GM12878 (cell line): ENCODE results near the gene VPS25. TPM values are rescaled to one million over a fixed set of nuclear protein-coding genes. Genes with fewer than 3 reads are reported as not detected.

Experiments used
- ATAC-seq: fragments of 200-7000 bp; cut with Tn5 transposase; 3 replicates; pipeline ENCODE4 v1.9.1; 2020; ENCODE audit warnings: mild to moderate bottlenecking, moderate library complexity
- BruUV-seq: library from RNA; stranded (reverse); fragments of 400-500 nt; replicated peaks from 2 replicates; lab custom pipeline; 2021; lab: Mats Ljungman, UMichigan
- CTCF ChIA-PET: fragments of 300-600 bp; sonication (Branson Sonifier 250); formaldehyde crosslinking; extraction: SDS; loops from one replicate; lab custom pipeline; 2021; ENCODE audit warnings: inconsistent platforms; lab: Yijun Ruan, JAX
- POLR2A ChIA-PET: fragments of 350-600 bp; formaldehyde crosslinking; extraction: SDS; loops from one replicate; lab custom pipeline; 2021; ENCODE audit warnings: inconsistent platforms; lab: Charles Lee
- RAD21 ChIA-PET: fragments of 300-600 bp; sonication (Branson Sonifier 250); formaldehyde crosslinking; loops from one replicate; lab custom pipeline; 2023; ENCODE audit warnings: antibody characterized with exemption; ENCODE audit not compliant: unreplicated experiment; lab: Charles Lee
- SMC1A ChIA-PET: fragments of 300-600 bp; sonication (Branson Sonifier 250); formaldehyde crosslinking; loops from one replicate; lab custom pipeline; 2023; ENCODE audit not compliant: unreplicated experiment, uncharacterized antibody; lab: Charles Lee
- DNase-seq: peaks from one replicate; pipeline ENCODE4 v3.0.0-alpha.2; 2011; ENCODE audit warnings: low read depth, low spot score
- FAIRE-seq: peaks from 3 replicates; lab custom pipeline; 2011; peaks lifted over from hg19 to GRCh38; lab: Jason Lieb, UNC
- H2AFZ ChIP-seq: 2 replicates; pipeline ENCODE4 v1.6.0; 2011; ENCODE audit warnings: low read depth, low read length, control low read depth; ENCODE audit not compliant: control insufficient read depth
- H3K27ac ChIP-seq: 2 replicates; pipeline ENCODE4 v1.5.1; 2011; ENCODE audit warnings: control low read depth; ENCODE audit not compliant: control insufficient read depth, insufficient read depth
- H3K27me3 ChIP-seq, 2 experiments: replicated peaks in 1 of 2; 2 replicates each; pipeline versions ENCODE4 v1.6.0 to v1.6.1; 2011; ENCODE audit warnings: low read length in 1 of 2; ENCODE audit not compliant: control insufficient read depth in 2 of 2, insufficient read depth in 2 of 2
- H3K36me3 ChIP-seq, 2 experiments: 2 replicates each; pipeline ENCODE4 v1.5.1; 2011; ENCODE audit warnings: low read length in 1 of 2; ENCODE audit not compliant: control insufficient read depth in 2 of 2, insufficient read depth in 2 of 2
- H3K4me1 ChIP-seq: 2 replicates; pipeline ENCODE4 v1.6.1; 2011; ENCODE audit warnings: mild to moderate bottlenecking, low read length, moderate library complexity, mixed read lengths; ENCODE audit not compliant: control insufficient read depth, insufficient read depth
- H3K4me2 ChIP-seq: 2 replicates; pipeline ENCODE4 v1.6.0; 2011; ENCODE audit warnings: control low read depth; ENCODE audit not compliant: control insufficient read depth, insufficient read depth
- H3K4me3 ChIP-seq: fragments of 200-600 bp; sonication (generic); 2 replicates; pipeline ENCODE4 v1.5.1; 2016
- H3K79me2 ChIP-seq: 2 replicates; pipeline ENCODE4 v1.6.0; 2011; ENCODE audit warnings: low read length; ENCODE audit not compliant: control insufficient read depth, insufficient read depth
- H3K9ac ChIP-seq: 2 replicates; pipeline ENCODE4 v1.8.0; 2011; ENCODE audit warnings: low read length, control low read depth, mixed read lengths; ENCODE audit not compliant: control insufficient read depth, insufficient read depth
- H3K9me3 ChIP-seq: replicated peaks from 3 replicates; pipeline ENCODE4 v1.5.1; 2011; ENCODE audit warnings: mild to moderate bottlenecking, low read length; ENCODE audit not compliant: control insufficient read depth, insufficient read depth
- H4K20me1 ChIP-seq: 2 replicates; pipeline ENCODE4 v1.6.0; 2011; ENCODE audit not compliant: control insufficient read depth, insufficient read depth
- ASH2L ChIP-seq: fragments of 300-600, 200-600 bp; sonication (generic); IDR thresholded peaks from 2 replicates; pipeline ENCODE4 v1.6.1; 2017; ENCODE audit warnings: low read depth, mild to moderate bottlenecking, borderline replicate concordance
- ATF3 ChIP-seq: IDR thresholded peaks from 2 replicates; pipeline ENCODE4 v1.6.1; 2011; ENCODE audit warnings: low read depth, mild to moderate bottlenecking, low read length, moderate library complexity, borderline replicate concordance; ENCODE audit errors: extremely low read depth
- BMI1 ChIP-seq: fragments of 450-650 bp; IDR thresholded peaks from 2 replicates; pipeline ENCODE4 v1.6.1; 2016; ENCODE audit warnings: mild to moderate bottlenecking, moderate library complexity, borderline replicate concordance
- CBX3 ChIP-seq: fragments of 200-600 bp; sonication (generic); IDR thresholded peaks from 2 replicates; pipeline ENCODE4 v1.6.1; 2016; ENCODE audit warnings: low read depth, borderline replicate concordance
- CBX5 ChIP-seq: sonication (generic); IDR thresholded peaks from 2 replicates; pipeline ENCODE4 v1.6.1; 2016; ENCODE audit warnings: low read depth, moderate library complexity, mild to moderate bottlenecking, inconsistent platforms
- CHD2 ChIP-seq: IDR thresholded peaks from 2 replicates; pipeline ENCODE4 v1.6.1; 2011; ENCODE audit warnings: low read depth, low read length, improper control_type of control experiment, borderline replicate concordance
- CUX1 ChIP-seq: IDR thresholded peaks from 2 replicates; pipeline ENCODE4 v1.6.1; 2012; ENCODE audit warnings: improper control_type of control experiment, low read depth, low read length; ENCODE audit not compliant: insufficient replicate concordance
- IKZF1 ChIP-seq: fragments of 450-650 bp; conservative IDR thresholded peaks from 2 replicates; pipeline ENCODE4 v1.6.1; 2017; ENCODE audit warnings: antibody characterized with exemption, mild to moderate bottlenecking
- IRF4 ChIP-seq: IDR thresholded peaks from 2 replicates; pipeline ENCODE4 v1.6.1; 2011; ENCODE audit warnings: low read depth, low read length
- MYC ChIP-seq: IDR thresholded peaks from 2 replicates; pipeline ENCODE4 v1.6.1; 2011; ENCODE audit warnings: mild to moderate bottlenecking, low read length, moderate library complexity, inconsistent platforms; ENCODE audit not compliant: insufficient read depth, insufficient replicate concordance, insufficient read length, severe bottlenecking
- PKNOX1 ChIP-seq: fragments of 450-650 bp; IDR thresholded peaks from 2 replicates; pipeline ENCODE4 v1.6.1; 2016; ENCODE audit warnings: mild to moderate bottlenecking
- POLR2AphosphoS2 ChIP-seq: IDR thresholded peaks from 2 replicates; pipeline ENCODE4 v1.6.1; 2011; ENCODE audit warnings: low read depth, mild to moderate bottlenecking, low read length, improper control_type of control experiment, moderate library complexity
- RCOR1 ChIP-seq: conservative IDR thresholded peaks from 2 replicates; pipeline ENCODE4 v1.6.1; 2012; ENCODE audit warnings: low read depth, low read length, improper control_type of control experiment
- WRNIP1 ChIP-seq: IDR thresholded peaks from 2 replicates; pipeline ENCODE4 v1.6.1; 2011; ENCODE audit warnings: low read depth, low read length, improper control_type of control experiment, borderline replicate concordance
- ZNF274 ChIP-seq: IDR thresholded peaks from one replicate; pipeline ENCODE4 v1.8.0; 2011; ENCODE audit not compliant: insufficient read length, insufficient read depth
- WGBS: methylation state at CpG from one replicate; pipeline ENCODE4 v1.1.6; 2016; ENCODE audit warnings: low lambda C conversion rate; ENCODE audit not compliant: insufficient replicate concordance, insufficient coverage; ENCODE audit errors: missing lambda C conversion rate; 5-methylcytosine and 5-hydroxymethylcytosine counted together
- in situ Hi-C: fragments of 300-500 bp; cut with MboI; formaldehyde crosslinking; loops from 9 replicates; pipeline ENCODE4 v1.14.3; 2018; ENCODE audit warnings: mixed read lengths
- intact Hi-C: fragments of 100-400 bp; cut with micrococcal nuclease; formaldehyde crosslinking; loops from one replicate; pipeline ENCODE4 v1.14.2; 2022; ENCODE audit not compliant: unreplicated experiment
- polyA plus RNA-seq, 11 experiments: library from polyadenylated mRNA; depleted of rRNA in 4 of 11; unstranded in 6 of 11; stranded (reverse) in 5 of 11; fragments of >200 nt; fragmentation: Nextera tagmentation in 4 of 11; fragmentation: Illumina TruSeq in 1 of 11; extraction: Ambion mirVana in 4 of 11; extraction: Trizol in 1 of 11; gene quantifications; 1 replicate in 1 of 11; 2 replicates in 10 of 11; pipeline versions ENCODE4 v1.2.1 to v1.2.3, GENCODE V29; 2011 to 2016; ENCODE audit warnings: inconsistent platforms in 2 of 11, missing spikeins in 2 of 11, low read depth in 1 of 11
- total RNA-seq, 4 experiments: library from RNA; depleted of rRNA in 3 of 4; stranded (reverse); fragments of >200 nt in 3 of 4; fragmentation: Illumina TruSeq in 1 of 4; extraction: Trizol in 1 of 4; gene quantifications; 2 replicates each; pipeline versions ENCODE4 v1.2.1 to v1.2.3, GENCODE V29; 2013 to 2021

VPS25 gene
- total and polyA plus RNA-seq, 10 of the 15 experiments (the other 5 are each of a cell fraction or from before 2014, with no cell fraction given), result 92.7 to 185 (median 136) TPM

GRCh38 chr17:42773290-42774035 lies at the start of gene VPS25 (continued):
- peak; percentile 95; the same call in 1 of the 2 replicates for TF ChIP-seq WRNIP1
- TF ChIP-seq IKZF1, result peak; percentile 80
- TF ChIP-seq CBX5, result 0 out of 2 replicates have a peak, but pooled peaks have one; percentile 74
- TF ChIP-seq, all 136 proteins: peak for 65

GRCh38 chr17:42723636-42724035 lies 49.6 kb upstream of the VPS25 start:
- intact Hi-C loops (no loop called here), in situ Hi-C loops (loop anchor here (10.0 kb wide), 1 partner anchor 211 kb away; no protein-coding TSS in a partner anchor)
- Histone ChIP-seq H2AFZ (no peak overlapping the region), H3K4me1 (no peaks in the 10 kb centered on the region), H3K27ac (no peak overlapping the region), H3K9ac (no peak overlapping the region), H3K36me3 (peaks cover 3 to 11% of the 10 kb centered on the region in 2 experiments), H3K79me2 (no peaks in the 10 kb centered on the region), H3K4me2 (no peak overlapping the region), H4K20me1 (no peaks in the 10 kb centered on the region), H3K4me3 (no peak overlapping the region), H3K27me3 (no peaks in the 10 kb centered on the region), H3K9me3 (no peaks in the 10 kb centered on the region)
- ChIA-PET RAD21 (interaction anchor here (1.6 kb wide), 1 partner anchor 40 kb away, joined by 7 read pairs; no protein-coding TSS in a partner anchor), SMC1A (interaction anchor here (1.4 to 2.4 kb wide), 2 partner anchors 40 to 101 kb away, joined by 3 to 10 read pairs; partner anchors contain the start of gene BECN1), CTCF (interaction anchor here (1.8 to 7.3 kb wide), 3 partner anchors 12 to 145 kb away, joined by 7 to 130 read pairs (median 11); partner anchors contain the start of genes PSMC3IP and RAMP2), POLR2A (no interaction called here)
- DNase-seq, result no peak
- no peak for ATAC-seq
- WGBS, result 96% methylated on average over 3 of the region's 3 CpGs
- no peak for TF ChIP-seq ZNF274
- TF ChIP-seq CBX3, result no peak
- no peak for TF ChIP-seq IRF4
- TF ChIP-seq ASH2L, result no peak
- TF ChIP-seq RCOR1, result no peak
- no peak for TF ChIP-seq ATF3
- no peak for TF ChIP-seq PKNOX1
- no peak for TF ChIP-seq CHD2
- TF ChIP-seq CUX1, result no peak
- no peak for TF ChIP-seq POLR2AphosphoS2
- TF ChIP-seq MYC, result no peak
- no peak for TF ChIP-seq BMI1
- no peak for FAIRE-seq
- TSS peak; percentile 42 for BruUV-seq
